Smooth muscle cell (in vitro differentiated cells): ENCODE results near the gene ROR1. TPM values are rescaled to one million over a fixed set of nuclear protein-coding genes. Genes with fewer than 3 reads are reported as not detected.
"Not testable (repeated sequence)": the region's sequence is repeated elsewhere in the genome, so short reads cannot be mapped to it uniquely, and the experiment has no call there.

Experiments used
- DNase-seq: peaks from one replicate; lab custom pipeline; 2025; ENCODE audit not compliant: unreplicated experiment; lab: John Stamatoyannopoulos, UW
- H2AFZ ChIP-seq: fragments of 200-600 bp; sonication (generic); 2 replicates; pipeline ENCODE4 v1.6.0; 2016; ENCODE audit warnings: antibody characterized with exemption, low read depth, mild to moderate bottlenecking
- H3F3A ChIP-seq: fragments of 200-600 bp; sonication (generic); 2 replicates; pipeline ENCODE4 v1.6.0; 2017; ENCODE audit warnings: antibody characterized with exemption, low read depth
- H3K27ac ChIP-seq: fragments of 200-600 bp; sonication (generic); 2 replicates; pipeline ENCODE4 v1.5.1; 2016; ENCODE audit warnings: low read depth, mild to moderate bottlenecking
- H3K27me3 ChIP-seq: fragments of 200-600 bp; sonication (generic); 2 replicates; pipeline ENCODE4 v1.6.1; 2016; ENCODE audit warnings: low read depth, mild to moderate bottlenecking
- H3K36me3 ChIP-seq: fragments of 200-600 bp; sonication (generic); 2 replicates; pipeline ENCODE4 v1.5.1; 2016; ENCODE audit warnings: low read depth
- H3K4me1 ChIP-seq: fragments of 200-600 bp; sonication (generic); 2 replicates; pipeline ENCODE4 v1.5.1; 2016; ENCODE audit warnings: low read depth
- H3K4me2 ChIP-seq: fragments of 200-600 bp; sonication (generic); 2 replicates; pipeline ENCODE4 v1.6.0; 2016; ENCODE audit warnings: mild to moderate bottlenecking
- H3K4me3 ChIP-seq: fragments of 200-600 bp; sonication (generic); 2 replicates; pipeline ENCODE4 v1.5.1; 2016; ENCODE audit warnings: mild to moderate bottlenecking
- H3K79me2 ChIP-seq: fragments of 200-600 bp; sonication (generic); 2 replicates; pipeline ENCODE4 v1.6.0; 2016; ENCODE audit warnings: low read depth, mild to moderate bottlenecking
- H3K9ac ChIP-seq: fragments of 200-600 bp; sonication (generic); 2 replicates; pipeline ENCODE4 v1.6.0; 2016; ENCODE audit warnings: low read depth
- H3K9me3 ChIP-seq: fragments of 200-600 bp; sonication (generic); replicated peaks from 2 replicates; pipeline ENCODE4 v1.5.1; 2016; ENCODE audit warnings: low read depth
- H4K20me1 ChIP-seq: fragments of 200-600 bp; sonication (generic); 2 replicates; pipeline ENCODE4 v1.6.0; 2016; ENCODE audit warnings: low read depth
- WGBS: methylation state at CpG from one replicate; pipeline ENCODE4 v1.1.7; 2016; ENCODE audit warnings: low lambda C conversion rate; 5-methylcytosine and 5-hydroxymethylcytosine counted together
- polyA plus RNA-seq: library from polyadenylated mRNA; unstranded; fragments of >200 nt; fragmentation: Nextera tagmentation; extraction: Ambion mirVana; gene quantifications from 2 replicates; pipeline ENCODE4 v1.2.1, GENCODE V29; 2016
- total RNA-seq: library from RNA; depleted of rRNA; stranded (reverse); fragments of >200 nt; gene quantifications from 2 replicates; pipeline ENCODE4 v1.2.3, GENCODE V29; 2014
- TF ChIP-seq, protein P1 (sequence below): fragments of 200-600 bp; sonication (generic); IDR thresholded peaks from 2 replicates; pipeline ENCODE4 v1.5.1; 2017; ENCODE audit warnings: borderline replicate concordance, mild to moderate bottlenecking, antibody characterized with exemption; ENCODE audit not compliant: insufficient read depth, poor library complexity, severe bottlenecking

ROR1 gene
- total and polyA plus RNA-seq, 2 experiments from 2014 or later: 3.3 to 7.2 TPM

DNA sequence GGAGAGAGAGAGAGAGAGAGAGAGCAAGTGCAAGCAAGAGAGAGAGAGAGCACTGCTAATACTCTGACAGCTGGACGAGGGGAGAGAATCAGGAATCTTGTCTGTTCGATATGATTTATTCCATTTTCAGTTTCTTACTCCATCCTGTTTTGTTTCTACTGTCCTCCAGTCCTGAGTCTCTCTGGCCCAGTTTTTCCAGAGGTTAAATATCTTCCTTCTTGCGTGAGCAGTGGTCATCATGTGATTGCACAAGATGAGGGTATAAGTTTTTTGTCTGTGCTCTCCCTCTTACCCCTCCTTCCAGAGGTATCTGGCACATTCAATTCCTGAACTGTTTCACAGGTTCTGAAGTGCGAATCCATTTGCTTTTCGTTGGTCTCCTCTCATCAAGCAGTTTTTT, 446.4 kb downstream of the ROR1 start:
- Histone ChIP-seq H3K36me3 (no peaks in the 10 kb centered on the region), H3F3A (peaks cover 4% of the 10 kb centered on the region), H3K4me3 (no peak overlapping the region), H3K79me2 (no peaks in the 10 kb centered on the region), H3K4me1 (no peaks in the 10 kb centered on the region), H3K4me2 (no peak overlapping the region), H2AFZ (no peak overlapping the region), H3K9me3 (no peaks in the 10 kb centered on the region), H4K20me1 (no peaks in the 10 kb centered on the region), H3K27me3 (no peaks in the 10 kb centered on the region), H3K9ac (no peak overlapping the region), H3K27ac (no peak overlapping the region)
- DNase-seq: no peak
- 87% methylated on average over 5 of the region's 5 CpGs for WGBS
- TF ChIP-seq, protein P1, sequence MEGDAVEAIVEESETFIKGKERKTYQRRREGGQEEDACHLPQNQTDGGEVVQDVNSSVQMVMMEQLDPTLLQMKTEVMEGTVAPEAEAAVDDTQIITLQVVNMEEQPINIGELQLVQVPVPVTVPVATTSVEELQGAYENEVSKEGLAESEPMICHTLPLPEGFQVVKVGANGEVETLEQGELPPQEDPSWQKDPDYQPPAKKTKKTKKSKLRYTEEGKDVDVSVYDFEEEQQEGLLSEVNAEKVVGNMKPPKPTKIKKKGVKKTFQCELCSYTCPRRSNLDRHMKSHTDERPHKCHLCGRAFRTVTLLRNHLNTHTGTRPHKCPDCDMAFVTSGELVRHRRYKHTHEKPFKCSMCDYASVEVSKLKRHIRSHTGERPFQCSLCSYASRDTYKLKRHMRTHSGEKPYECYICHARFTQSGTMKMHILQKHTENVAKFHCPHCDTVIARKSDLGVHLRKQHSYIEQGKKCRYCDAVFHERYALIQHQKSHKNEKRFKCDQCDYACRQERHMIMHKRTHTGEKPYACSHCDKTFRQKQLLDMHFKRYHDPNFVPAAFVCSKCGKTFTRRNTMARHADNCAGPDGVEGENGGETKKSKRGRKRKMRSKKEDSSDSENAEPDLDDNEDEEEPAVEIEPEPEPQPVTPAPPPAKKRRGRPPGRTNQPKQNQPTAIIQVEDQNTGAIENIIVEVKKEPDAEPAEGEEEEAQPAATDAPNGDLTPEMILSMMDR: no peak

DNA sequence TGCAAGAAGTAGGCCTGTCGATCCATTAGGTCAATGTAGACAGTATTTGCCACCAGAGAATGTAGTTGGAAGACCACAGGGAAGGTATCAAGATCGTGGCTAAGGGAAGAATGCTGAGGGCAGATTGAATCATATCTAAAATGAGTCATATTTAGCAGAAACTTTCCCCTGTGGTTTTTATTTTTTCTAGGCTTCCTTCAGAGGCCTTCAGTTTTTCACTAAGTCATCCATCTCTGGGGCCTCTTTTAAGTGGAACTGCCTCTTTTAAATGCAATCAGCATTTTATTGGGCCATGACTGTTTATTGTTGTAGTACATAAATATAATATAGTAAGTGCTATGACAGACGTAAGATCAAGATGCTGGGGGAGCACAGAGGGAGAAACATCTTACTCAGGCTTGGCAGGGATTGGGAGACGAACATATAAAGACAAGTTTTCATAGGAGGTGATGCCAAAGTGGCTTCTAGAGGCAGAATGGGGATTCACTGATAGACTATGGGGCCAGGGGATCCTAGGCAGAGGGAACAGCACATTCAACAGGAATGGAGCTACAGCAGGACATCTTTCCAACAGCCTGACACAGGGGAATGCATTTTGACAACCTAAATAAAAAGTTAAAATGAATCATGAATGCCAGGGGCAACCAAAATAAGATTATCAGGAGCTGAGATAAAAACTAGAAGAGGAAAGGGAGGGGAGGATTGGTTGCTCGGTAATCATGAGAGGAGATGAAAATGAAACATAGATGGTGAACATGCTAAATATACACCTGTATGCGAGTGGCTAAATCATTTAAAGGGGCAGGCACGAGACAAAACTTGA, 449.7 kb downstream of the ROR1 start:
- Histone ChIP-seq H2AFZ (no peak overlapping the region), H3K79me2 (no peaks in the 10 kb centered on the region), H3K9me3 (no peaks in the 10 kb centered on the region), H3K36me3 (no peaks in the 10 kb centered on the region), H3K27ac (peak overlapping the region; percentile 80), H3K4me3 (no peak overlapping the region), H3K27me3 (no peaks in the 10 kb centered on the region), H3K4me2 (peak overlapping the region; percentile 24), H3K4me1 (no peaks in the 10 kb centered on the region), H4K20me1 (no peaks in the 10 kb centered on the region), H3F3A (peaks cover 4% of the 10 kb centered on the region), H3K9ac (no peak overlapping the region)
- WGBS: 45% methylated on average over 7 of the region's 7 CpGs
- TF ChIP-seq, protein P1: no peak
- no peak for DNase-seq

DNA sequence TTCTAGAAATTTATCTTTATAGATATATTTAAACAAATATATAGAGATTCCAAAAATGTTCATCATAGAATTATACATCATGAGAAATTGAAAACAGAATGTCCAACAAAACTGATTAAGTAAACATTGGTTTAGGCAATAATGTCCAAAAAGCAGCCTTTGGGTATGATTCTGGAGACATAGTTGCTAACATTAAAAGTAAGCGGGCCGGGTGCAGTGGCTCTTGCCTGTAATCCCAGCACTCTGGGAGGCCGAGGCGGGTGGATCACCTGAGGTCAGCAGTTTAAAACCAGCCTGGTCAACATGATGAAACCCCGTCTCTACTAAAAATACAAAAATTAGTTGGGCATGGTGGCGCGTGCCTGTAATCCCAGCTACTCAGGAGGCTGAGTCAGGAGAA, 450.4 kb downstream of the ROR1 start:
- not testable (repeated sequence) for H4K20me1 ChIP-seq, H3K27me3 ChIP-seq, H3K79me2 ChIP-seq, H3K36me3 ChIP-seq, DNase-seq, H3K9me3 ChIP-seq, H3K4me1 ChIP-seq, H3K4me3 ChIP-seq, H3F3A ChIP-seq, H2AFZ ChIP-seq, H3K9ac ChIP-seq, H3K27ac ChIP-seq
- WGBS: 93% methylated on average over 7 of the region's 7 CpGs
- H3K4me2 ChIP-seq: peak overlapping the region; percentile 24

- H3K27me3 ChIP-seq: no peaks in the 10 kb centered on the region
- no peaks in the 10 kb centered on the region for H4K20me1 ChIP-seq
- H3K36me3 ChIP-seq: no peaks in the 10 kb centered on the region
- TF ChIP-seq, protein P1: no peak
- H3K79me2 ChIP-seq: no peaks in the 10 kb centered on the region
- DNase-seq: no peak
- H3K9ac ChIP-seq: no peak overlapping the region
- no peaks in the 10 kb centered on the region for H3K4me1 ChIP-seq
- no peak overlapping the region for H3K4me3 ChIP-seq
- no peak overlapping the region for H3K27ac ChIP-seq
- no peak overlapping the region for H3K4me2 ChIP-seq
- H3K9me3 ChIP-seq: no peaks in the 10 kb centered on the region
- no peaks in the 10 kb centered on the region for H3F3A ChIP-seq
- WGBS: 81% methylated on average over 10 of the region's 10 CpGs
- H2AFZ ChIP-seq: no peak overlapping the region
These were observed 454.5 kb downstream of the ROR1 start for GRCh38 chr1:64228167-64228957.
